NCI-H460 (cell line): ENCODE results near the gene MRPL12. TPM values are rescaled to one million over a fixed set of nuclear protein-coding genes. Genes with fewer than 3 reads are reported as not detected.

Experiments
- DNase-seq: peaks from one replicate; pipeline ENCODE4 v3.0.0-alpha.2; 2016; ENCODE audit warnings: low read depth; ENCODE audit errors: extremely low read depth
- total RNA-seq: library from RNA; depleted of rRNA; stranded (reverse); fragments of >200 nt; shearing (Covaris generic); gene quantifications from 2 replicates; pipeline ENCODE4 v1.2.3, GENCODE V29; 2014

Gene MRPL12
- total RNA-seq, 1 experiment from 2014 or later = 38.1 TPM

- DNase-seq = no peak
These were observed 2.5 kb upstream of the MRPL12 start for GRCh38 chr17:81700353-81701287.

- DNase-seq = no peak
These were observed 1.7 kb upstream of the MRPL12 start for GRCh38 chr17:81701288-81702071.

- DNase-seq = no peak
These were observed 834 bp downstream of the MRPL12 start for GRCh38 chr17:81703747-81704654.

GRCh38 chr17:81705518-81706231, 2.5 kb downstream of the MRPL12 start:
- no peak for DNase-seq

GRCh38 chr17:81706232-81706611, 3.1 kb downstream of the MRPL12 start:
- no peak for DNase-seq

- DNase-seq = no peak
These were observed 3.8 kb downstream of the MRPL12 start for GRCh38 chr17:81706757-81707624.

- no peak for DNase-seq
These were observed 4.8 kb downstream of the MRPL12 start for GRCh38 chr17:81707725-81708646.

GRCh38 chr17:81708739-81709185, 5.6 kb downstream of the MRPL12 start:
- no peak for DNase-seq

GRCh38 chr17:81710514-81711308, 7.5 kb downstream of the MRPL12 start:
- no peak for DNase-seq

GRCh38 chr17:81711814-81712467, 8.8 kb downstream of the MRPL12 start, which contains the start of gene SLC25A10:
Gene SLC25A10, plus strand, starts transcription at chr17:81712284. Its CDS starts 143 bp downstream, at chr17:81712427.
- DNase-seq = peak; percentile 66

GRCh38 chr17:81712468-81713003, 9.4 kb downstream of the MRPL12 start:
- DNase-seq = no peak

GRCh38 chr17:81713004-81713555, 9.9 kb downstream of the MRPL12 start:
- DNase-seq = no peak

GRCh38 chr17:81713556-81714411, 10.6 kb downstream of the MRPL12 start:
- DNase-seq = no peak

GRCh38 chr17:81714412-81715106, 11.4 kb downstream of the MRPL12 start:
- DNase-seq = no peak
